HepG2 (cell line): ENCODE results near the gene PCGF3. TPM values are rescaled to one million over a fixed set of nuclear protein-coding genes. Genes with fewer than 3 reads are reported as not detected.
A peak's percentile ranks its signal among the peaks of the same experiment; 100 is the strongest.

Source experiments
- AHR ChIP-seq: IDR thresholded peaks from 2 replicates; pipeline ENCODE4 v1.6.1; 2018; ENCODE audit warnings: missing genetic modification reagents, missing compliant biosample characterization
- ARNTL ChIP-seq: sonication (generic); formaldehyde crosslinking; IDR thresholded peaks from 2 replicates; pipeline ENCODE4 v1.4.0; 2020; ENCODE audit warnings: mild to moderate bottlenecking, missing genetic modification reagents
- CBFB ChIP-seq: sonication (generic); formaldehyde crosslinking; IDR thresholded peaks from 2 replicates; pipeline ENCODE4 v1.4.0; 2020; ENCODE audit warnings: missing genetic modification reagents
- CCDC6 ChIP-seq: sonication (generic); formaldehyde crosslinking; IDR thresholded peaks from 2 replicates; pipeline ENCODE4 v1.8.1; 2022; ENCODE audit warnings: mild to moderate bottlenecking, missing genetic modification reagents, moderate library complexity
- FOXA3 ChIP-seq: IDR thresholded peaks from 2 replicates; pipeline ENCODE4 v1.6.1; 2016; ENCODE audit warnings: missing genetic modification reagents, missing compliant biosample characterization
- GATAD1 ChIP-seq: IDR thresholded peaks from 2 replicates; pipeline ENCODE4 v1.6.1; 2016; ENCODE audit warnings: missing genetic modification reagents, missing compliant biosample characterization
- GATAD2A ChIP-seq: IDR thresholded peaks from 2 replicates; pipeline ENCODE4 v1.6.1; 2016
- HBP1 ChIP-seq: IDR thresholded peaks from 2 replicates; pipeline ENCODE4 v1.6.1; 2016; ENCODE audit warnings: low read depth, control low read depth
- HDAC1 ChIP-seq: sonication (generic); formaldehyde crosslinking; IDR thresholded peaks from 2 replicates; pipeline ENCODE4 v1.5.1; 2020; ENCODE audit warnings: mild to moderate bottlenecking, missing genetic modification reagents
- KAT8 ChIP-seq: IDR thresholded peaks from 2 replicates; pipeline ENCODE4 v1.6.1; 2016; ENCODE audit warnings: missing genetic modification reagents, missing compliant biosample characterization
- MEIS2 ChIP-seq: sonication (generic); formaldehyde crosslinking; IDR thresholded peaks from 2 replicates; pipeline ENCODE4 v1.9.0; 2021; ENCODE audit warnings: mild to moderate bottlenecking, missing genetic modification reagents
- NR2F2 ChIP-seq: IDR thresholded peaks from 2 replicates; pipeline ENCODE4 v1.6.1; 2012; ENCODE audit warnings: low read depth, inconsistent platforms, borderline replicate concordance
- NR2F6 ChIP-seq, 2 experiments: IDR thresholded peaks; 2 replicates each; pipeline ENCODE4 v1.6.1; 2016; ENCODE audit warnings: antibody characterized with exemption in 1 of 2, mild to moderate bottlenecking in 1 of 2
- PHB2 ChIP-seq: fragments of 450-650 bp; IDR thresholded peaks from 2 replicates; pipeline ENCODE4 v1.6.1; 2018; ENCODE audit not compliant: partially characterized antibody
- SIX4 ChIP-seq: sonication (generic); formaldehyde crosslinking; IDR thresholded peaks from 2 replicates; pipeline ENCODE4 v1.4.0; 2020; ENCODE audit warnings: missing genetic modification reagents
- SP5 ChIP-seq: IDR thresholded peaks from 2 replicates; pipeline ENCODE4 v1.6.1; 2016; ENCODE audit warnings: low read depth, borderline replicate concordance
- TARDBP ChIP-seq: sonication (generic); formaldehyde crosslinking; IDR thresholded peaks from 2 replicates; pipeline ENCODE4 v1.8.0; 2022; ENCODE audit warnings: mild to moderate bottlenecking, missing genetic modification reagents
- TFDP2 ChIP-seq: sonication (generic); formaldehyde crosslinking; IDR thresholded peaks from 2 replicates; pipeline ENCODE4 v1.4.0; 2020; ENCODE audit warnings: missing genetic modification reagents
- ZBTB14 ChIP-seq: sonication (generic); formaldehyde crosslinking; IDR thresholded peaks from 2 replicates; pipeline ENCODE4 v1.4.0; 2020; ENCODE audit warnings: missing genetic modification reagents
- ZNF180 ChIP-seq: sonication (generic); formaldehyde crosslinking; IDR thresholded peaks from 2 replicates; pipeline ENCODE4 v1.4.0; 2020; ENCODE audit warnings: low read depth, missing genetic modification reagents, borderline replicate concordance
- ZNF274 ChIP-seq: sonication (generic); formaldehyde crosslinking; IDR thresholded peaks from 2 replicates; pipeline ENCODE4 v1.5.1; 2020; ENCODE audit warnings: mild to moderate bottlenecking, missing genetic modification reagents
- ZNF687 ChIP-seq: sonication (generic); formaldehyde crosslinking; IDR thresholded peaks from 2 replicates; pipeline ENCODE4 v1.5.1; 2020; ENCODE audit warnings: mild to moderate bottlenecking, missing genetic modification reagents, moderate library complexity
- ZNF749 ChIP-seq: sonication (generic); formaldehyde crosslinking; IDR thresholded peaks from 2 replicates; pipeline ENCODE4 v1.8.0; 2022; ENCODE audit warnings: mild to moderate bottlenecking, missing genetic modification reagents, moderate library complexity, borderline replicate concordance
- ZNF768 ChIP-seq: sonication (generic); formaldehyde crosslinking; IDR thresholded peaks from 2 replicates; pipeline ENCODE4 v1.4.0; 2020; ENCODE audit warnings: missing genetic modification reagents
- polyA plus RNA-seq, 8 experiments: library from polyadenylated mRNA; depleted of rRNA in 3 of 8; stranded (reverse) in 7 of 8; unstranded in 1 of 8; fragments of >200 nt; fragmentation: Illumina TruSeq in 4 of 8; extraction: Trizol in 4 of 8; gene quantifications; 2 replicates each; pipeline versions ENCODE4 v1.2.1 to v1.2.3, GENCODE V29; 2011 to 2016; ENCODE audit warnings: low read depth in 4 of 8, missing spikeins in 1 of 8, mixed read lengths in 1 of 8; ENCODE audit not compliant: insufficient read depth in 1 of 8
- total RNA-seq, 5 experiments: library from RNA; depleted of rRNA; stranded (reverse); fragments of >200 nt; fragmentation: Illumina TruSeq; extraction: Trizol; gene quantifications; 2 replicates each; pipeline ENCODE4 v1.2.3, GENCODE V29; 2016; ENCODE audit warnings: low read depth in 1 of 5

Gene PCGF3
- total and polyA plus RNA-seq, 2 of the 13 experiments (the other 11 are each of a cell fraction or from before 2014, with no cell fraction given) = 28.6 to 66.2 TPM

GRCh38 chr4:692771-693554 is 12.7 kb upstream of the PCGF3 start (continued):
- no peak for TF ChIP-seq HBP1 (CRISPR knock-in tag)
- TF ChIP-seq TARDBP (CRISPR knock-in tag) = peak; percentile 56; the same call in 1 of the 2 replicates
- peak; percentile 83 for TF ChIP-seq HDAC1 (CRISPR knock-in tag)
- peak; percentile 53; the same call in 1 of the 2 replicates for TF ChIP-seq MEIS2 (CRISPR knock-in tag)
- no peak for TF ChIP-seq CCDC6 (CRISPR knock-in tag)
- 0 out of 2 replicates have a peak, but pooled peaks have one; percentile 24 for TF ChIP-seq TFDP2 (CRISPR knock-in tag)
- no peak for TF ChIP-seq NR2F6 (IDR thresholded peaks at IDR 0.05)
- peak; percentile 69 for TF ChIP-seq NR2F6 (CRISPR knock-in tag; IDR thresholded peaks at IDR 0.05)
- TF ChIP-seq ZNF274 (CRISPR knock-in tag) = 0 out of 2 replicates have a peak, but pooled peaks have one; percentile 79
- peak; percentile 70 for TF ChIP-seq KAT8
- TF ChIP-seq ARNTL = 0 out of 2 replicates have a peak, but pooled peaks have one; percentile 41
- no peak for TF ChIP-seq AHR (CRISPR knock-in tag)
- peak; percentile 75 for TF ChIP-seq SP5 (CRISPR knock-in tag)
- TF ChIP-seq GATAD1 = peak; percentile 71
- TF ChIP-seq ZNF180 = no peak
- peak; percentile 98 for TF ChIP-seq FOXA3 (CRISPR knock-in tag)
- TF ChIP-seq ZNF749 (CRISPR knock-in tag) = peak; percentile 27; the same call in 1 of the 2 replicates
- no peak for TF ChIP-seq ZBTB14
- peak; percentile 91 for TF ChIP-seq ZNF687 (CRISPR knock-in tag)
- TF ChIP-seq SIX4 (CRISPR knock-in tag) = peak; percentile 84
- 0 out of 2 replicates have a peak, but pooled peaks have one; percentile 43 for TF ChIP-seq CBFB
- no peak for TF ChIP-seq NR2F2
- no peak for TF ChIP-seq PHB2
- peak; percentile 88 for TF ChIP-seq GATAD2A (CRISPR knock-in tag)
- TF ChIP-seq ZNF768 (CRISPR knock-in tag) = peak; percentile 35; the same call in 1 of the 2 replicates
